Fibroblast of skin of left quadriceps (primary cell): ENCODE results near the gene AKAP17A.
"Not testable (repeated sequence)": the region's sequence is repeated elsewhere in the genome, so short reads cannot be mapped to it uniquely, and the experiment has no call there.

ENCODE experiments used
- DNase-seq, 2 experiments: peaks; one replicate each; pipeline ENCODE4 v3.0.0-alpha.2; 2013; ENCODE audit warnings: low read depth in 2 of 2

The AKAP17A gene

GRCh38 chrX:1602299-1602698 lies 10.9 kb downstream of the AKAP17A start:
- DNase-seq = no peak

GRCh38 chrX:1606496-1606895 lies 15.1 kb downstream of the AKAP17A start:
- DNase-seq = no peak

GRCh38 chrX:1609311-1609710 lies 17.9 kb downstream of the AKAP17A start:
- no peak for DNase-seq

GRCh38 chrX:1609762-1610161 lies 18.4 kb downstream of the AKAP17A start:
- DNase-seq = no peak

- no peak for DNase-seq
Measured at GRCh38 chrX:1610166-1610565, 18.8 kb downstream of the AKAP17A start.

- no peak for DNase-seq
Measured at GRCh38 chrX:1610736-1611135, 19.3 kb downstream of the AKAP17A start.

GRCh38 chrX:1612641-1613286 lies 21.4 kb downstream of the AKAP17A start:
- DNase-seq = no peak

GRCh38 chrX:1614927-1615326 lies 23.5 kb downstream of the AKAP17A start, which contains the start of gene ASMT:
Gene ASMT, plus strand, starts transcription at chrX:1615059. Its CDS starts 141 bp downstream, at chrX:1615200.
- DNase-seq = no peak

GRCh38 chrX:1618689-1619088 lies 27.3 kb downstream of the AKAP17A start:
- DNase-seq = no peak

GRCh38 chrX:1623691-1624090 lies 32.3 kb downstream of the AKAP17A start:
- DNase-seq = no peak

GRCh38 chrX:1624158-1624860 lies 32.9 kb downstream of the AKAP17A start:
- not testable (repeated sequence) for DNase-seq

GRCh38 chrX:1624861-1625215 lies 33.4 kb downstream of the AKAP17A start:
- not testable (repeated sequence) for DNase-seq

GRCh38 chrX:1629244-1629643 lies 37.8 kb downstream of the AKAP17A start:
- DNase-seq = no peak

GRCh38 chrX:1646009-1646408 lies 54.6 kb downstream of the AKAP17A start:
- DNase-seq = no peak

- DNase-seq = no peak
Measured at GRCh38 chrX:1649621-1650020, 58.2 kb downstream of the AKAP17A start.
